PFSK-1 (cell line): ENCODE measurements around the gene HOXA6.

Experiments used
- FOXP2 ChIP-seq: optimal IDR thresholded peaks from 2 replicates; pipeline ENCODE3; 2011; ENCODE audit warnings: borderline replicate concordance, control low read depth, inconsistent platforms; ENCODE audit not compliant: insufficient read depth; ENCODE audit errors: extremely low read length, extremely low read depth
- POLR2AphosphoS5 ChIP-seq: IDR thresholded peaks from 2 replicates; pipeline ENCODE4 v1.6.1; 2012; ENCODE audit warnings: low read depth, mild to moderate bottlenecking, control low read depth, low read length, moderate library complexity
- REST ChIP-seq, 2 experiments: IDR thresholded peaks; 2 replicates each; pipeline versions ENCODE4 v1.6.1 to v1.8.0; 2011 to 2012; ENCODE audit warnings: low read depth in 2 of 2, low read length in 2 of 2, control low read depth in 1 of 2, inconsistent platforms in 1 of 2, mild to moderate bottlenecking in 1 of 2, moderate library complexity in 1 of 2; ENCODE audit not compliant: insufficient read depth in 1 of 2
- SIN3A ChIP-seq: IDR thresholded peaks from 2 replicates; pipeline ENCODE4 v1.6.1; 2012; ENCODE audit warnings: mild to moderate bottlenecking, low read length, moderate library complexity, borderline replicate concordance; ENCODE audit not compliant: insufficient read depth
- TAF1 ChIP-seq: IDR thresholded peaks from 2 replicates; pipeline ENCODE4 v1.6.1; 2012; ENCODE audit warnings: low read length, control low read depth, borderline replicate concordance; ENCODE audit not compliant: insufficient read depth

HOXA6 gene

GRCh38 chr7:27189295-27189996 is 41.9 kb upstream of the HOXA6 start:
- TF ChIP-seq REST (IDR thresholded peaks at IDR 0.05; ENCODE audit: insufficient read depth in 1 of 2, low read depth in 2 of 2, low read length in 2 of 2) (no peak), SIN3A (no peak), TAF1 (no peak), POLR2AphosphoS5 (no peak), FOXP2 (no peak)

GRCh38 chr7:27188386-27189294 is 41.1 kb upstream of the HOXA6 start:
- TF ChIP-seq SIN3A (no peak), FOXP2 (no peak), REST (IDR thresholded peaks at IDR 0.05; ENCODE audit: insufficient read depth in 1 of 2, low read depth in 2 of 2, low read length in 2 of 2) (no peak), TAF1 (no peak), POLR2AphosphoS5 (no peak)

GRCh38 chr7:27187475-27188385 is 40.2 kb upstream of the HOXA6 start:
- TF ChIP-seq REST (IDR thresholded peaks at IDR 0.05; ENCODE audit: insufficient read depth in 1 of 2, low read depth in 2 of 2, low read length in 2 of 2) (no peak), TAF1 (no peak), POLR2AphosphoS5 (no peak), FOXP2 (no peak), SIN3A (no peak)

GRCh38 chr7:27186668-27187474 is 39.3 kb upstream of the HOXA6 start:
- TF ChIP-seq REST (IDR thresholded peaks at IDR 0.05; ENCODE audit: insufficient read depth in 1 of 2, low read depth in 2 of 2, low read length in 2 of 2): no peak
